ENCODE results near the gene CNIH1.
"Not testable (repeated sequence)": the region's sequence is repeated elsewhere in the genome, so short reads cannot be mapped to it uniquely, and the experiment has no call there.

Gene CNIH1

DNA sequence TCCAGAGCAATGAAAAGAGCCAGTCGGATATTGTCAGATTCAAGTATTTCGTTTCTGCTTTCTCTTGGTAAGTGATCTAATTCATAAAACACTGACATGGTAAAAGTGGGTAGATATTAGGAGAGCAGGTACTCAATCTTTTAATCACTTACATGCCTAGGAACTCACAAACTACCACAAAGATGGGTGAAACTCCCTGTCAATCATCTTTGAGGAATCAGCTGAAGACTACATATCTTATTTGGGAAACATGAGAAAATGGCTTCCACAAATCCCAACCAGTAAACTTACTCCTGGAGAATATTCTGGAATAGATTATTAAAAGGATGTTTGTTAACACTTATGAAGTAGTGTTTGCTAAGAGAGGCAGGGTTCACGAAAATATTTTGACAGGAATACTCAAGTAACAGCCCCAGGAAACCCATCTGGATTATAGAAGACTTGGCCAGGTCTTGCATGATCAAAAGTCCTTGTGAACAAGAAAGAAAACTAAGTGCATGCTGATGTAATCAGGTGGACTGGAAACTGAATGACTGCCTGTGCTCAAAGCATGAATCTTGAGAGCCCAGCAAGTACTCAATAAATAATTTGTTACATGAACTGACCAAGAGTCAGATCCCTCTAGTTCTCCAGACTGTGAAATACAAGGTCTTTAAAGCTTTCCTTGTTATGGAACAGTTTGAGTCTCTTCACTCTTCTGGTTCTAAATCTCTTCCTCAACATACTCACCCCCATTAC lies 15.5 kb downstream of the CNIH1 start:
- FAIRE-seq = no peak

DNA sequence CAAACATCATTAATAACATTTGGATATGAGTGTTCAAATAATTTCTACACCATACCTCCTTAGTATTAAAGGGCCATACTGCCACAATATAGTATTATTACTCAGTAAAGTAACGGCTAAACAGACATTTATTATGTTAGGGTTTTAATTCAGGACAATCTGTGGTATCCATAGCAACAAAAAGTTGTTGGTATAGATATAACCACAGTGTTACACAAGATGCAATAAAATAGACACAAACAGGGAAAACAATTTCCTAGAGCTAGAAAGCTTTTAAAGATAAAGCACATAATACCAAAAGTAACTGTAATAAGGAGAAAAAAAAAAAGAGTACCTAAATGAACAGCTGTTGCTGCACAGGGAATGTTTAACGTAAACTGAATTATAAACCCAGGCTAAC lies 16.1 kb downstream of the CNIH1 start:
- no peak for FAIRE-seq

DNA sequence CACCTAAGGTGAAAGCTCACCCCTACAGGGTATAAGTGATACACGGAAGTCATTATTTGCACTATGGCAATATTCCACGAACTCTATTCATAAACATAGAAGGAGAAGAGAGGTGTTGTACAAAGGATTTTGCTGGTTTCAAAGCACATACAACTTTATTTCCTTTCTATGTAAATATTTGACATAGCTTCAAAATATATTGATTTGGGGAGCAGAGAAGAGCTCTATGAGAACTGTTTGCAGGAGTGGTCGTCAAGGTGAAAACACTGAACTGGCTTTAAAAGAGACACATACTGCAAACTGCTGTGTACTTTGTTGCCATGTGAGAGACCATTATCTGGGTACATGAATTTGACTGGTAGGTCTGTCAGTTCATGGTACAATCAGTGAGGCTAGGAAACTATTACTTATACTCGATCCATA lies 16.7 kb downstream of the CNIH1 start:
- FAIRE-seq = no peak

DNA sequence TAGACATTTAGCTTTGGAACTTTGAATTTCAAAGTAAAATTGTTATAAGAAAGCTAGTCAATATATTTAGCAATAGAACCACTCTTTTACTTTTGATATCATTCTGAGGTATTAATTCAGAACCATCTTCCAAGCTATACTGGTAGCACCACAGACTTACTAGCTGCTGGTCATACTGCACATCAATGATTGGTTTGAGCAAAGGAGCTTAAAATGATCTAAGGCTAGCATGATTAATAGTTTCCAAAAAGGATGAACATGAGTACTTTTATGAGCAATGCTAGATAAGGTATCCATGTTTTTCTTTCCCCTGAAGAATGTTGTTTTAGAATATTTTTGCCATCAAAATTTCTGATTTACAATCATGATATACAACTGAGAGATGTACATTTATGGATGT lies 17.2 kb downstream of the CNIH1 start:
- no peak for FAIRE-seq

DNA sequence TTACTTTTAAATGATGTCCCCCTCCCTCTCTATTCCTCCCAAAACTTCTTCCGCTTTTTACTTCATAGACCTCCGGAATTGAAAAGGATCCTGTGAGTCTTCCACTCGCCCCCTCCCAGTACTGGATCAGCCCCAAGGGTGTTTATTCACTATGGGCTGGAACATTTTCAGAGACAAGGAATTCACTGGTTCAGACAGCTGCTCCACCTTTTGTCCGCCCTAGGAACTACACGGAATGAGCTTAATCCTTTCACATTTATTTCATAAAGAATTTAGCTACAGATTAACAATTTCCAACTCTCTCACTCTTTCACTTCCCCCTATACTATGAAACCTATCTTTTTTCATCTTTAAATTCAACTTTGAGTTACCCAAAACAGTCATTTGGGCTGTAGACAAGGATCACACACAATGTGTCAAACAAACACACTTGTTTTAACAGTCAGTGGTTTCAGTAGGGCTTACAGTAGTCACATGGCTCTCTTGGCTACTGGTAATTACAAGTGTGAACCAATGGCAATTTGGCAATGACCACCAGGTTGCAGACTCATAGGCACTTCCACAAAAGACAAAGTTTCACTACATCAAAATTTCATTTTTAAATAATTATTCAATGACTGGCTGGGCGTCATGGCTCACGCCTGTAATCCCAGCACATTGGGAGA lies 20.6 kb downstream of the CNIH1 start:
- FAIRE-seq = peak; percentile 81

DNA sequence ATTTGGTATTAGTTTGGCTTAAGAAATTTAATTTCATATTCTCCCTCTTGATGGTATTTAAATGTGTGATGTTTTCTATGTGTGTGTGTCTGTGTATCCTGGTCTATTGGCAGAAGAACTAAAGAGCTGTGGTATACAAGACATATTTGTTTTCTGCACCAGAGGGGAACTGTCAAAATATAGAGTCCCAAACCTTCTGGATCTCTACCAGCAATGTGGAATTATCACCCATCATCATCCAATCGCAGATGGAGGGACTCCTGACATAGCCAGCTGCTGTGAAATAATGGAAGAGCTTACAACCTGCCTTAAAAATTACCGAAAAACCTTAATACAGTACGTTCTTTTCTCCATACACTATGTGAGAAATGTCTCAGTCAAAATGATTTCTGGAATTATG lies 29.8 kb downstream of the CNIH1 start:
- no peak for FAIRE-seq

DNA sequence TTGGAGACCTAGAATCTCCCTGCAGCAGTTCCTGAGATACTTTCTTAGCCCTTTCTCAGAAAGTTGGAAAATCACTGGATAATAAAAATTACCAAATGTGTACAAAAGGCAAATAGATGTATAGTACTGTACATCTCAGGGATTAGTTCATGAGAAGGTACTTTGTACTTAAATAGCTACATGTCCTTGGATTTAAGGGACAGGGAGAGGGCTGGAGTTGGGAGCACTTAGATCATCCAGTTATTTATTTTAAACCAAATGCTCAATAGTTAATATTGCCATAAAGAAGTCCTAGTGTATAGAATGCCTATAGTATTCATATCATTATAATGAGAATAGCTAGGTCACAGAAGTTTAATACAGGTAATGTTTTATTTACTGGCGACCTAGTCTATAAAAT lies 31.0 kb downstream of the CNIH1 start:
- no peak for FAIRE-seq

DNA sequence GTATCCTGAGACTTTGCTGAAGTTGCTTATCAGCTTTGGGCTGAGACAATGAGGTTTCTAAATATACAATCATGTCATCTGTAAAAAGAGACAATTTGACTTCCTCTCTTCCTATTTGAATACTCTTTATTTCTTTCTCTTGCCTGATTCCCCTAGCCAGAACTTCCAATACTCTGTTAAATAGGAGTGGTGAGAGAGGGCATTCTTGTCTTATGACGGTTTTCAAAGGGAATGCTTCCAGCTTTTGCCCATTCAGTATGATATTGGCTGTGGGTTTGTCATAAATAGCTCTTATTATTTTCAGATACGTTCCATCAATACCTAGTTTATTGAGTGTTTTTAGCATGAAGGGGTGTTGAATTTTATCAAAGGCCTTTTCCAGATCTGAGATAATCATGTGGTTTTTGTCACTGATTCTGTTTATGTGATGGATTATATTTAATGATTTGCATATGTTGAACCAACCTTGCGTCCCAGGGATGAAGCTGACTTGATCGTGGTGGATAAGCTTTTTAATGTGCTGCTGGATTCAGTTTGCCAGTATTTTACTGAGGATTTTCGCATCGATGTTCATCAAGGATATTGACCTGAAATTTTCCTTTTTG lies 37.7 kb downstream of the CNIH1 start:
- not testable (repeated sequence) for FAIRE-seq

DNA sequence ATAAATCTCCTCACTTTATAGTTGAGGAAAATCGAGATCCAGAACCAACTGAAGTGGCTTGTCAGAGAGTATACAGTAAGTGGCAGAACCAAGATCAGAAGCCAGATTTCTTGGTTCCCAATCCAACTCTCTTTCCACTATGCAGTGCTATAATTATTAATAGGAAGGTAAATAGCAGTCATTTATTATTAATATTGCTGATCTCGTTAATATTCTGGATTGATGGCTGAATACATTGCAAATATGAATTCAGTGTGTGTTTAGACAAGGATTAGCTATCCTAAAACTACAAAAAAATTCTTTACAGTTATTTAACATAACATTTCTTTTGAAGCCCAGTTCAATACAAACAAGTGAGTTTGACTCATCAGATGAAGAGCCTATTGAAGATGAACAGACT lies 41.6 kb downstream of the CNIH1 start:
- FAIRE-seq = no peak

DNA sequence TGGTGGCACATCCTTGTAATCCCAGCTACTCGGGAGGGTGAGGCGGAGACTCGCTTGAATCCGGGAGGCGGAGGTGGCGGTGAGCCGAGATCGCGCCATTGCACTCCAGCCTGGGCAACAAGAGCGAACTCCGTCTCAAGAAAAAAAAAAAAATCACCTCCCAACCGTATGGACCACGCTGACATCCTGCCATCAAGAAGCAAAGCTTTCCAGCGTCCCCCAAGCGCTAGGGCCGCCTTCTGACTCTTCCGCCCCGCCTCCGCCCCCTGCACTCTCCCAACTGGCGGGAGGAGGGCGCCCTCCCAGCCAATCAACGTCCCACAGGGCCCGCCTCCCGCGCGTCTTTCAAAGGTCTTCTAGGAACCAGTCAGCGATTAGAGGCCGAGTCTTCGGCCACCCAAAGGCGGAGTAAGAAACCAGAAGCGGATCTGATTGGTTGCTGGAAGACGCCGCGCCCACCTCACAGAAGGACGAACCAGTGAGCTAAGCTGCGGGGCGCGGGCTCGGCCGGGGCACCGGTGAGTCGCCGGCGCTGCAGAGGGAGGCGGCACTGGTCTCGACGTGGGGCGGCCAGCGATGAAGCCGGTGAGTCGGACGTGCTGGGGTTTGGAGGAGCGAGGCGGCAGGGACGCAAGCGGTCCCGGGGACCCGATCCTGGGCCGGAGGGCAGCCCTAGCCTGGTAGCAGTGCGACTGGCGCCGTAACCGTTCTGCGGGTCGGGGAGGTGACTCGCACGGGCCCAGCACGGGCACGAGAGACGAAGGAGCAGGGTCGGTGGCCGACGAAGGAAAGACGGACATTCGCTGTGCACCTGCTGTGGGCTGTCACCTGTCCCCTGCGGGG lies 44.5 kb downstream of the CNIH1 start, which contains the start of gene CDKN3:
Gene CDKN3, plus strand, starts transcription at position 515 of the 843 bp plus-strand sequence. Its CDS starts 62 bp downstream, at position 577.
- peak; percentile 98 for FAIRE-seq

DNA sequence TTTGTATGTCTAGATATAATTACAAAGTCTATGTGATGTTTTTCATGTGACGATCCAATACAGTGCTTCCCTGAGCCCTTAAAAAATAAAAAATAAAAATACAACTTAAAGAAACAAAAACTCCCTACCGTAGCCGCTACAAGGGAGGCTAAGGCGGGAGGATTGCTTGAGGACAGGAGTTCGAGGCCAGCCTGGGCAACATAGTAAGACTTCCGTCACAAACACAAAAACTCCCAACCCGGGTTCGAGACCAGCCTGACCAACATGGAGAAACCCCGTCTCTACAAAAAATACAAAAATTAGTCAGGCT lies 45.0 kb downstream of the CNIH1 start:
- no peak for FAIRE-seq

DNA sequence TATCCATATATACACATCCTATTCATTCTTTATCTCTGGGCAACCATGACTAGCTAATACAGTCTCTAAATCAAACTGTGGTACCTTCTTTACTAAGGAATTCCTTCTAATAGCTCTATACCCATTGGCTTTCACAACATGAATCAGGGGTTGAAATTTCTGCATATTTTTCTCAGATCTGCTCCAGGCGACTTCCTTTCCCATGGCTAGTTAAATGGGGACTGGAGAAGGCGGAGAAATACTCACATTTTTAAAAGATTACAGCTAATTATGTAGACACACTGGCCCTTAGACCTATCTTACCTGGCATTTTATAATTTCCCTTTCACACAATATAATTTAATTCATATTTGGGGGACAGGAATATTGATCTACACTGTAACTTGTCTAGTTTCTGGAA lies 45.5 kb downstream of the CNIH1 start:
- no peak for FAIRE-seq

DNA sequence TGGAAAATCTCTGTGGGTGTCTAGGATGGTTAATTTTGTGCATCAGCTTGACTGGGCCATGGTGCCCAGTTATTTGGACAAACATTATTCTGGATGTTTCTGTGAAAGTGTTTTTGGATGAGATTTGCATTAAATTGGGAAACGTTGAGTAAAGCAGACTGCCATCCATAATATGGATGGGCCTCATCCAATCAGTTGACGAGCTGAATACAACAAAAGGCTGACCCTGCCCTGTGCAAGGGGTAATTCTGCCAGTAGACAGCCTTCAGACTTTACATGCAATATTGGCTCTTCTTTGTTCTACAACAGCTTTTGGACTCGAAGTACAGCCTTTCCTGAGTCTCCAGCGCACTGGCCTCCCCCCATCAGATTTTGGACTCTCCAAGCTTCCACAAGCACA lies 45.9 kb downstream of the CNIH1 start:
- FAIRE-seq = no peak

DNA sequence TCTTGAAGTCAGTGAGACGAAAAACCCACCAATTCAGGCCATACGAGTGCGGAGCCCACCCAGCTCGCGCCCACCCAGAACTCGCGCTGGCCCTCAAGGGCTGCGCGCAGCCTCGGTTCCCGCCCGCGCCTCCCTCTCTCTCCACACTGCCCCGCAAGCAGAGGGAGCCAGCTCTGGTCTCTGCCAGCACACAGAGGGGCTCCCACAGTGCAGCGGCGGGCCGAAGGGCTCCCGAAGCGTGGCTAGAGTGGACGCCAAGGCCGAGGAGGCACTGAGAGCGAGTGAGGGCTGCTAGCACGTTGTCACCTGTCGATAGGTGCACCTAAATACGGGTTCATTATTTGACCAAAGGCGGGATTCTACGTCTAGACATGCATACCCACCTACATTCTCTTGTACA lies 46.6 kb downstream of the CNIH1 start:
- no peak for FAIRE-seq

DNA sequence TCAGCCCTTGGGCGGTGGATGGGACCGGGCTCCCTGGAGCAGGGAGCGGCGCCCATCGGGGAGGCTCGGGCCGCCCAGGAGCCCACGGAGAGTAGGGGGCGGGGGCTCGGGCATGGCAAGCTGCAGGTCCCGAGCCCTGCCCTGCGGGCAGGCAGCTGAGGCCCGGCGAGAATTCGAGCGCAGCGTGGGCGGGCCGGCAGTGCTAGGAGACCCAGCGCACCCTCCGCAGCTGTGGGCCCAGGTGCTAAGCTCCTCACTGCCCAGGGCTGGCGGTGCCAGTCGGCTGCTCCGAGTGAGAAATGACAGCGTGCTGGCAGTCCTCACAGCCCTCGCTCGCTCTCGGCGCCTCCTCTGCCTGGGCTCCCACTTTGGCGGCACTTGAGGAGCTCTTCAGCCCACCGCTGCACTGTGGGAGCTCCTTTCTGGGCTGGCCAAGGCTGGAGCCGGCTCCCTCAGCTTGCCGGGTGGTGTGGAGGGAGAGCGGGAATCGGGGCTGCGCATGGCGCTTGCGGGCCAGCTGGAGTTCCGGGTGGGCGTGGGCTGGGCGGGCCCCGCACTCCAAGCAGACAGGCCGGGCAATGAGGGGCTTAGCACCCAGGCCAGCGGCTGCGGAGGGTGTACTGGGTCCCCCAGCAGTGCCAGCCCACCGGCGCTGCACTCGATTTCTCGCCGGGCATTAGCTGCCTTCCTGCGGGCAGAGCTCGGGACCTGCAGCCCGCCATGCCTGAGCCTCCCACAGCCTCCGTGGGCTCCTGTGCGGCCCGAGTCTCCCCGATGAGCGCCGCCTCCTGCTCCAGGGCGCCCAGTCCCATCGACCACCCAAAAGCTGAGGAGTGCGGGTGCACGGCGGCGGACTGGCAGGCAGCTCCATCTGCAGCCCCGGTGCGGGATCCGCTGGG lies 47.9 kb downstream of the CNIH1 start:
- FAIRE-seq = not testable (repeated sequence)

DNA sequence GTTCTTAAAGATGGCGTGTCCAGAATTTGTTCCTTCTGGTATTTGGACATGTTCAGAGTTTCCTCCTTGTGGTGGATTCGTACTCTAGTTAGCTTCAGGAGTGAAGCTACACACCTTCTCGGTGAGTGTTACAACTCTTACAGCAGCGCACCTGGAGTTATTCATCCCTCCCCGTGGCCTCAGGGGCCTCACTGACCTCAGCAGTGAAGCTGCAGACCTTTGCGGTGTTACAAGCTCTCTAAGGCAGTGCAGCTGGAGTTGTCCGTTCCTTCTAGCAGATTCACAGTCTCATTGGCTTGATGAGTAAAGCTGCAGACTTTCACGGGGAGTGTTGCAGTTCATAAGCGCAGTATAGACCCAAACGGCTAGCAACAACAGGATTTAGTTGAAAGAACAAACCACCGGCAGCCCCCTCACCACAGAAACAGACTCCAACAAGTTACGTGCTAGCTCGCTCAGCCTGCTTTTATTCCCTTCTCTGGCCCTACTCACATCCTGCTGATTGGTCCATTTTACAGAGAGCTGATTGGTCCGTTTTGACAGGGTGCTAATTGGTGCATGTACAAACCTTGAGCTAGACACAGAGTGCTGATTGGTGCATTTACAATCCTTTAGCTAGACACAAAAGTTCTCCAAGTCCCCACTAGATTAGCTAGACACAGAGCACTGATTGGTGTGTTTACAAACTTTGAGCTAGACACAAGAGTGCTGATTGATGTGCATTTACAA lies 48.9 kb downstream of the CNIH1 start:
- no peak for FAIRE-seq

DNA sequence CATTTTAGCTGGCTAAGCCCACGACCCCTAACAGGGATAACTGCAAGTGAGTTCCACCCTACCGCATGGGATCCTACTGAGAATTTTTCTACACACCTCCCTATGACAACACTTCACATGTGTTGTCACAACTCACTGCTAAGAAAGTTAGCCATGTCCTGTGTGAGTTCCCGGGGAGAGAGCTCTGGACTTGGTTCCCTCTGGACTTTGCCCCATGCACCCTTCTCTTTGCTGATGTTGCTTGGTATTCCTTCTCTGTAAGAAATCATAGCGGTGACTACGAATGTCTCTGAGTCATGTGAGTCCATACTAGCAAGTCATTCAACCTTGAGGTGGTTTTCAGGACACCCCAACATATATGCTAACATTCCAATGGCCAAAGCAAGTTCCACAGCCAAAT lies 53.8 kb downstream of the CNIH1 start:
- no peak for FAIRE-seq

DNA sequence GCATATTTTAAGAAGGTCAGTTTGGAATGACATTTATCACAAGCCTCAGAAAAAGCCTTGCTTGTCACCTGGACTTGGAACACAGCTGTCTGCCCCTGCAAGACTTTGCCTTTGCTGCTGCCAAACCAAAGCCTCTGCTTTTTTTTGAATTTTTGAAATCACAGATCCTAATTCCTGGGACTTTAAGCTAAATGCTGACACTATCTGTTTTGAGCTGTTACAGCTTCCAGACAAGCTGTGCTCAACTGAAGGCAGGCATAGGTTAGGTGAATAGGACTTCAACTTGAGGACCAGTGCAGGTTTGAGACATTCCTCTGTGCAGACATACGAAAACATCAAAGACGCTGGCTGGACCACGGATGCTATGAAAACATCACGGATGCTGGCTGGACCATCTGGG lies 55.6 kb downstream of the CNIH1 start:
- no peak for FAIRE-seq

DNA sequence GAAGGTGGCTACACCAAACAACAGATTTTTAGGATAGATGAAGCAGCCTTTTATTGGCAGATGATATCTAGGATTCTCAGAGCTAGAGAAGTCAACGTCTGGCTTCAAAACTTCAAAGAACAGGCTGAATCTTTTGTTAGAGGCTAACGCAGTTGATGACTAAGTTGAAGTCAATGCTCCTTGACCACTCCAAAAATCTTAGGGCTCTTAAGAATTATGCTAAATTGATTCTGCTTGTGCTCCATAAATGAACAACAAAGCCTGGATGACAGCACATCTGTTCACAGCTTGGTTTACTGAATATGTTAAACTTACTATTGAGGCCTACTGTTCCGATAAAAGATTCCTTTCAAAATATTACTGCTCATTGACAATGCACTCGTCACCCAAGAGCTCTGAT lies 57.3 kb downstream of the CNIH1 start:
- no peak for FAIRE-seq

DNA sequence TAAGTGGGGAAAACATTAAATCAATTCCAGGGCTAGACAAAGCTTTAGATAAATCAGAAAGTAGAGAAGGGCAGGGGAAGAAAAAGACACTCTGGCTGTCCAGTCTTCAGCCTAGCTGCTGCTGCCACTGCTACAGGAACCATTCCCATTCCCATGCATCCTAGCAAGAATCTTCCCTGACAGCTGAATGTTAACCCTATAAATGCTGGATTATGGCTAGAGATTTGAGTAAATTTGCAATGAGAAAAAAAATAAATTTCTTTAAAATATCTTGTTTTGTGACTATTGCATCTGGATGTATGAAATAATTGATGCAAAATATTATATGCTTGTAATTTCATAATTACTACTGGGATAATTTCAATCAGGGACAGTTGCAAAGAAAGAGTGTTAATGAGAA lies 59.4 kb downstream of the CNIH1 start:
- no peak for FAIRE-seq

DNA sequence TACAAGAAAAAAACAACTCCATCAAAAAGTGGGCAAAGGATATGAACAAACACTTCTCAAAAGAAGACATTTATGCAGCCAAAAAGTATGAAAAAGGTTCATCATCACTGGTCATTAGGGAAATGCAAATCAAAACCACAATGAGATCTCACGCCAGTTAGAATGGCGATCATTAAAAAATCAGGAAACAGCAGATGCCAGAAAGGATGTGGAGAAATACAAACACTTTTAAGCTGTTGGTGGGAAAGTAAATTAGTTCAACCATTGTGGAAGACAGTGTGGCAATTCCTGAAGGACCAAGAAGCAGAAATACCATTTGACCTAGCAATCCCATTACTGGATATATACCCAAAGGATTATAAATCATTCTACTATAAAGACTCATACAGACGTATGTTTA lies 60.6 kb downstream of the CNIH1 start:
- FAIRE-seq = not testable (repeated sequence)

DNA sequence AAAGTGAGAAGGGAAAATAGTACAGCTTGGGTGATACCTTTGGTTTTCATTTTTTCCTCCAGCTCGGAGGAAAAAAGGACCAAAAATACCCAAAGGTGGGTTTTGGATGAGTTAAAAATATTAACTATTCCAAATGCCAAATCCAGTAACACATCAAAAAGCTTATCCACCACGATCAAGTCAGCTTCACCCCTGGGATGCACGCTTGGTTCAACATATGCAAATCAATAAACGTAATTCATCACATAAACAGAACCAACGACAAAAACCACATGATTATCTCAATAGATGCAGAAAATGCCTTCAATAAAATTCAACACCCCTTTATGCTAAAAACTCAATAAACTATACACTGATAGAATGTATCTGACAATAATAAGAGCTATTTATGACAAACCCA lies 62.3 kb downstream of the CNIH1 start:
- not testable (repeated sequence) for FAIRE-seq
